GM18498 (cell line): Measurements from ENCODE around the gene PLIN5.

Source experiments
- ATAC-seq: cut with Tn5 transposase; IDR thresholded peaks from one replicate; pipeline ENCODE4 v1.9.1; 2021; ENCODE audit warnings: mild to moderate bottlenecking, moderate library complexity; ENCODE audit not compliant: unreplicated experiment

The PLIN5 gene

GRCh38 chr19:4534836-4535658 is at the start of gene PLIN5:
TSS of gene PLIN5 (minus strand) at chr19:4535224. CDS start at chr19:4534074, 1,150 bp downstream.
- ATAC-seq = no peak

- ATAC-seq = no peak
These were observed 49.1 kb upstream of the PLIN5 start for GRCh38 chr19:4583961-4584669.

GRCh38 chr19:4582980-4583842 is 48.2 kb upstream of the PLIN5 start:
- no peak for ATAC-seq

GRCh38 chr19:4581666-4582553 is 46.9 kb upstream of the PLIN5 start:
- no peak for ATAC-seq

GRCh38 chr19:4580961-4581665 is 46.1 kb upstream of the PLIN5 start:
- ATAC-seq = no peak

GRCh38 chr19:4580021-4580901 is 45.2 kb upstream of the PLIN5 start:
- no peak for ATAC-seq

GRCh38 chr19:4579389-4579788 is 44.4 kb upstream of the PLIN5 start:
- no peak for ATAC-seq

GRCh38 chr19:4578552-4579248 is 43.7 kb upstream of the PLIN5 start:
- no peak for ATAC-seq

GRCh38 chr19:4577020-4577782 is 42.2 kb upstream of the PLIN5 start:
- no peak for ATAC-seq

GRCh38 chr19:4576016-4576933 is 41.3 kb upstream of the PLIN5 start:
- no peak for ATAC-seq

GRCh38 chr19:4575267-4576015 is 40.4 kb upstream of the PLIN5 start:
- no peak for ATAC-seq

- no peak for ATAC-seq
These were observed 38.7 kb upstream of the PLIN5 start for GRCh38 chr19:4573682-4574081.

GRCh38 chr19:4571305-4571917 is 36.4 kb upstream of the PLIN5 start:
- ATAC-seq = no peak

GRCh38 chr19:4570916-4571304 is 35.9 kb upstream of the PLIN5 start:
- no peak for ATAC-seq

GRCh38 chr19:4570402-4570801 is 35.4 kb upstream of the PLIN5 start:
- no peak for ATAC-seq
